NT2/D1 (cell line): ENCODE data around the gene STAT6.
A peak's percentile ranks its signal among the peaks of the same experiment; 100 is the strongest.
"Not testable (repeated sequence)": the region's sequence is repeated elsewhere in the genome, so short reads cannot be mapped to it uniquely, and the experiment has no call there.

ENCODE experiments used
- DNase-seq: peaks from one replicate; pipeline ENCODE4 v3.0.0-alpha.2; 2011; ENCODE audit warnings: low read depth, low spot score
- H3K27me3 ChIP-seq: 2 replicates; pipeline ENCODE4 v1.6.0; 2011; ENCODE audit warnings: mild to moderate bottlenecking; ENCODE audit not compliant: insufficient read length, insufficient read depth
- H3K36me3 ChIP-seq: 2 replicates; pipeline ENCODE4 v1.6.1; 2011; ENCODE audit warnings: mild to moderate bottlenecking, low read length, mixed read lengths; ENCODE audit not compliant: insufficient read depth, insufficient read length
- H3K4me1 ChIP-seq: 2 replicates; pipeline ENCODE4 v1.5.1; 2011; ENCODE audit not compliant: insufficient read depth, insufficient read length
- H3K4me3 ChIP-seq: 2 replicates; pipeline ENCODE4 v1.5.1; 2011; ENCODE audit warnings: low read depth; ENCODE audit not compliant: insufficient read length
- H3K9ac ChIP-seq: 2 replicates; pipeline ENCODE4 v1.6.0; 2011; ENCODE audit warnings: low read depth; ENCODE audit not compliant: insufficient read length
- H3K9me3 ChIP-seq: 2 replicates; pipeline ENCODE4 v1.5.1; 2011; ENCODE audit warnings: mild to moderate bottlenecking, low read length; ENCODE audit not compliant: insufficient read depth
- SUZ12 ChIP-seq: IDR thresholded peaks from 2 replicates; pipeline ENCODE4 v1.6.1; 2011; ENCODE audit not compliant: insufficient read length, insufficient read depth; ENCODE audit errors: extremely low read depth
- YY1 ChIP-seq: IDR thresholded peaks from 2 replicates; pipeline ENCODE4 v1.6.1; 2011; ENCODE audit not compliant: insufficient read length, insufficient read depth
- ZNF274 ChIP-seq: IDR thresholded peaks from 2 replicates; pipeline ENCODE4 v1.6.1; 2011; ENCODE audit warnings: mild to moderate bottlenecking, low read depth, low read length

The STAT6 gene

GRCh38 chr12:57086493-57087009 is 24.6 kb downstream of the STAT6 start:
- Histone ChIP-seq H3K27me3 (no peaks in the 10 kb centered on the region), H3K9ac (peak overlapping the region; percentile 89), H3K4me3 (peak overlapping the region; percentile 72), H3K9me3 (no peaks in the 10 kb centered on the region), H3K4me1 (peaks cover 10% of the 10 kb centered on the region), H3K36me3 (peaks cover 12% of the 10 kb centered on the region)
- DNase-seq = no peak
- TF ChIP-seq YY1 (no peak), SUZ12 (no peak), ZNF274 (no peak)

- Histone ChIP-seq H3K27me3 (no peaks in the 10 kb centered on the region), H3K9ac (peak overlapping the region; percentile 78), H3K36me3 (peaks cover 7% of the 10 kb centered on the region), H3K4me3 (peak overlapping the region; percentile 72), H3K9me3 (no peaks in the 10 kb centered on the region), H3K4me1 (peaks cover 7% of the 10 kb centered on the region)
- no peak for DNase-seq
- TF ChIP-seq SUZ12 = no peak
- no peak for TF ChIP-seq ZNF274
- TF ChIP-seq YY1 = no peak
These were observed 25.1 kb downstream of the STAT6 start for GRCh38 chr12:57085999-57086492.

GRCh38 chr12:57080855-57081254 is 30.3 kb downstream of the STAT6 start:
- no peak overlapping the region for H3K4me3 ChIP-seq
- H3K9ac ChIP-seq = no peak overlapping the region
- peaks cover 8% of the 10 kb centered on the region for H3K36me3 ChIP-seq
- no peaks in the 10 kb centered on the region for H3K27me3 ChIP-seq
- H3K9me3 ChIP-seq = no peaks in the 10 kb centered on the region
- no peak for DNase-seq
- no peaks in the 10 kb centered on the region for H3K4me1 ChIP-seq
- TF ChIP-seq YY1 (no peak), SUZ12 (no peak), ZNF274 (no peak)

GRCh38 chr12:57079821-57080220 is 31.3 kb downstream of the STAT6 start:
- DNase-seq = no peak
- TF ChIP-seq YY1 (no peak), SUZ12 (no peak), ZNF274 (no peak)
- H3K4me3 ChIP-seq = no peak overlapping the region

GRCh38 chr12:57078519-57079404 is 32.4 kb downstream of the STAT6 start, which contains the start of gene NEMP1:
Gene NEMP1 (minus strand): TSS chr12:57078791. CDS start chr12:57078745, 46 bp downstream.
- H3K9ac ChIP-seq = peak within 1 kb of the TSS; percentile 100
- H3K36me3 ChIP-seq = peaks cover 12% of the 10 kb centered on the region
- TF ChIP-seq SUZ12 = no peak
- no peak for TF ChIP-seq ZNF274
- peak; percentile 46 for TF ChIP-seq YY1
- DNase-seq = peak; percentile 99
- H3K9me3 ChIP-seq = no peaks in the 10 kb centered on the region
- H3K27me3 ChIP-seq = no peaks in the 10 kb centered on the region
- H3K4me1 ChIP-seq = no peaks in the 10 kb centered on the region
- peak within 1 kb of the TSS; percentile 94 for H3K4me3 ChIP-seq

More at GRCh38 chr12:57079821-57080220, 31.3 kb downstream of the STAT6 start:
- H3K9ac ChIP-seq = no peak overlapping the region
- no peaks in the 10 kb centered on the region for H3K4me1 ChIP-seq
- H3K36me3 ChIP-seq = peaks cover 9% of the 10 kb centered on the region
- no peaks in the 10 kb centered on the region for H3K27me3 ChIP-seq
- no peaks in the 10 kb centered on the region for H3K9me3 ChIP-seq

GRCh38 chr12:57073566-57074450 is 37.4 kb downstream of the STAT6 start:
- not testable (repeated sequence) for H3K4me3 ChIP-seq, H3K9ac ChIP-seq, H3K4me1 ChIP-seq, H3K9me3 ChIP-seq, DNase-seq, H3K27me3 ChIP-seq
- H3K36me3 ChIP-seq = peaks cover 51% of the 10 kb centered on the region

- H3K4me1 ChIP-seq = no peaks in the 10 kb centered on the region
- no peak for DNase-seq
- peaks cover 62% of the 10 kb centered on the region for H3K36me3 ChIP-seq
- H3K4me3 ChIP-seq = no peak overlapping the region
- no peaks in the 10 kb centered on the region for H3K27me3 ChIP-seq
- TF ChIP-seq SUZ12 (no peak), YY1 (no peak), ZNF274 (no peak)
- H3K9me3 ChIP-seq = no peaks in the 10 kb centered on the region
- no peak overlapping the region for H3K9ac ChIP-seq
These were observed 38.5 kb downstream of the STAT6 start for GRCh38 chr12:57072661-57073060.
